HCT116 (cell line): Measurements from ENCODE around the gene PRKN. TPM values are rescaled to one million over a fixed set of nuclear protein-coding genes. Genes with fewer than 3 reads are reported as not detected.
A peak's percentile ranks its signal among the peaks of the same experiment; 100 is the strongest.

Experiments used
- ATAC-seq: fragments of 200-7000 bp; cut with Tn5 transposase; 2 replicates; pipeline ENCODE4 v1.9.1; 2020; ENCODE audit warnings: mild to moderate bottlenecking, moderate library complexity
- BruUV-seq: library from RNA; stranded (reverse); fragments of 400-500 nt; replicated peaks from 2 replicates; lab custom pipeline; 2021; lab: Mats Ljungman, UMichigan
- CTCF ChIA-PET: fragments of 300-600 bp; sonication (Branson Sonifier 250); formaldehyde crosslinking; loops from one replicate; lab custom pipeline; 2021; ENCODE audit warnings: antibody characterized with exemption; lab: Charles Lee
- POLR2A ChIA-PET: fragments of 300-600, 350-600 bp; sonication (Branson Sonifier 250); formaldehyde crosslinking; loops from one replicate; lab custom pipeline; 2021; ENCODE audit warnings: antibody characterized with exemption; lab: Charles Lee
- RAD21 ChIA-PET, 2 experiments: fragments of 300-600 bp; sonication (Branson Sonifier 250); formaldehyde crosslinking; loops; one replicate each; lab custom pipeline; 2023; ENCODE audit warnings: low total read pairs in 2 of 2; ENCODE audit not compliant: uncharacterized antibody in 2 of 2, unreplicated experiment in 2 of 2, low non-redundant PET in 1 of 2; lab: Charles Lee
- DNase-seq: peaks from one replicate; pipeline ENCODE4 v3.0.0-alpha.2; 2010; ENCODE audit warnings: low read depth, low spot score
- H2AFZ ChIP-seq: fragments of 200-600 bp; shearing (Covaris generic), sonication (generic); 2 replicates; pipeline ENCODE4 v1.6.1; 2017; ENCODE audit warnings: low read depth, mixed run types, mixed read lengths, antibody characterized with exemption, low read length; ENCODE audit not compliant: poor library complexity, severe bottlenecking
- H3K27ac ChIP-seq: 2 replicates; pipeline ENCODE4 v1.5.1; 2012; ENCODE audit warnings: low read depth, low read length
- H3K27me3 ChIP-seq: fragments of 200-600 bp; sonication (generic); 2 replicates; pipeline ENCODE4 v1.6.1; 2016; ENCODE audit warnings: mixed run types, low read length, mixed read lengths; ENCODE audit not compliant: insufficient read depth
- H3K36me3 ChIP-seq, 2 experiments: fragments of 200-500 bp in 1 of 2; fragments of 200-600 bp in 1 of 2; sonication (Bioruptor generic) in 1 of 2; sonication (generic) in 1 of 2; 2 replicates each; pipeline versions ENCODE4 v1.5.1 to v1.6.1; 2014 to 2016; ENCODE audit warnings: low read length in 2 of 2, inconsistent platforms in 1 of 2, mixed read lengths in 1 of 2, mixed run types in 1 of 2; ENCODE audit not compliant: insufficient read depth in 2 of 2, control insufficient read depth in 1 of 2
- H3K4me1 ChIP-seq, 2 experiments: fragments of 200-600 bp in 1 of 2; sonication (generic) in 1 of 2; 2 replicates each; pipeline versions ENCODE4 v1.5.1 to v1.6.1; 2012 to 2017; ENCODE audit warnings: low read length in 2 of 2, inconsistent platforms in 1 of 2, mild to moderate bottlenecking in 1 of 2, mixed read lengths in 1 of 2, mixed run types in 1 of 2, moderate library complexity in 1 of 2; ENCODE audit not compliant: insufficient read depth in 2 of 2, control insufficient read depth in 1 of 2
- H3K4me2 ChIP-seq: fragments of 200-600 bp; sonication (generic); 2 replicates; pipeline ENCODE4 v1.6.1; 2017; ENCODE audit warnings: mixed run types, low read length, mixed read lengths
- H3K4me3 ChIP-seq, 2 experiments: fragments of 200-600 bp in 1 of 2; sonication (generic) in 1 of 2; replicated peaks in 1 of 2; 2 replicates each; pipeline ENCODE4 v1.5.1; 2011 to 2016; ENCODE audit warnings: low read length in 2 of 2, control low read depth in 1 of 2, low read depth in 1 of 2, mild to moderate bottlenecking in 1 of 2, mixed read lengths in 1 of 2, mixed run types in 1 of 2
- H3K79me2 ChIP-seq: fragments of 200-600 bp; sonication (generic); 2 replicates; pipeline ENCODE4 v1.6.1; 2017; ENCODE audit warnings: mild to moderate bottlenecking, mixed run types, low read length, moderate library complexity, mixed read lengths; ENCODE audit not compliant: insufficient read depth
- H3K9ac ChIP-seq: fragments of 200-600 bp; sonication (generic); 2 replicates; pipeline ENCODE4 v1.6.1; 2016; ENCODE audit warnings: low read length, mixed read lengths
- H3K9me2 ChIP-seq: fragments of 200-600 bp; sonication (generic), shearing (Covaris generic); 2 replicates; pipeline ENCODE4 v1.6.1; 2017; ENCODE audit warnings: mixed run types, mild to moderate bottlenecking, moderate library complexity; ENCODE audit not compliant: insufficient read depth
- H3K9me3 ChIP-seq, 2 experiments: fragments of 200-500 bp in 1 of 2; fragments of 200-600 bp in 1 of 2; sonication (Bioruptor generic) in 1 of 2; sonication (generic) in 1 of 2; 2 replicates each; pipeline ENCODE4 v1.6.1; 2014 to 2017; ENCODE audit warnings: low read length in 2 of 2, mixed read lengths in 2 of 2, inconsistent platforms in 1 of 2, low read depth in 1 of 2, mild to moderate bottlenecking in 1 of 2, mixed run types in 1 of 2, moderate library complexity in 1 of 2; ENCODE audit not compliant: control insufficient read depth in 1 of 2, insufficient read depth in 1 of 2
- H4K20me1 ChIP-seq: fragments of 200-600 bp; sonication (generic), shearing (Covaris generic); 2 replicates; pipeline ENCODE4 v1.6.1; 2017; ENCODE audit warnings: mixed run types, mild to moderate bottlenecking, moderate library complexity; ENCODE audit not compliant: insufficient read depth
- CBX3 ChIP-seq: IDR thresholded peaks from 2 replicates; pipeline ENCODE4 v1.6.1; 2012; ENCODE audit warnings: low read depth
- CEBPB ChIP-seq: IDR thresholded peaks from 2 replicates; pipeline ENCODE4 v1.6.1; 2012; ENCODE audit warnings: low read depth
- EGR1 ChIP-seq: IDR thresholded peaks from 2 replicates; pipeline ENCODE4 v1.6.1; 2012; ENCODE audit warnings: low read depth
- ELF1 ChIP-seq: IDR thresholded peaks from 2 replicates; pipeline ENCODE4 v1.6.1; 2012; ENCODE audit warnings: low read depth, borderline replicate concordance
- FOSL1 ChIP-seq: IDR thresholded peaks from 2 replicates; pipeline ENCODE4 v1.6.1; 2012; ENCODE audit warnings: low read depth
- JUND ChIP-seq: IDR thresholded peaks from 2 replicates; pipeline ENCODE4 v1.6.1; 2012
- RAD21 ChIP-seq: IDR thresholded peaks from 2 replicates; pipeline ENCODE4 v1.6.1; 2012; ENCODE audit warnings: low read depth, mild to moderate bottlenecking
- SRF ChIP-seq: IDR thresholded peaks from 2 replicates; pipeline ENCODE4 v1.6.1; 2012; ENCODE audit warnings: low read depth
- TCF7L2 ChIP-seq: IDR thresholded peaks from 2 replicates; pipeline ENCODE4 v1.7.0; 2011; ENCODE audit warnings: borderline replicate concordance, inconsistent platforms; ENCODE audit not compliant: insufficient read depth, insufficient read length; ENCODE audit errors: extremely low read depth
- YY1 ChIP-seq: IDR thresholded peaks from 2 replicates; pipeline ENCODE4 v1.6.1; 2011; ENCODE audit warnings: low read length, low read depth, moderate library complexity, mild to moderate bottlenecking; ENCODE audit not compliant: insufficient replicate concordance; ENCODE audit errors: extremely low read depth
- intact Hi-C: fragments of 100-400 bp; cut with micrococcal nuclease; formaldehyde crosslinking; loops from 2 replicates; pipeline ENCODE4 v1.10.0; 2022
- total RNA-seq: library from RNA; stranded (reverse); gene quantifications from one replicate; pipeline ENCODE4 v1.2.1, GENCODE V29; 2021; ENCODE audit not compliant: unreplicated experiment
- TF ChIP-seq, protein P1 (sequence below): IDR thresholded peaks from 2 replicates; pipeline ENCODE4 v1.6.1; 2012
- TF ChIP-seq, protein P2 (sequence below): IDR thresholded peaks from 2 replicates; pipeline ENCODE4 v1.6.1; 2012

Gene PRKN
- total RNA-seq, 1 experiment from 2014 or later, result 2.6 TPM

DNA sequence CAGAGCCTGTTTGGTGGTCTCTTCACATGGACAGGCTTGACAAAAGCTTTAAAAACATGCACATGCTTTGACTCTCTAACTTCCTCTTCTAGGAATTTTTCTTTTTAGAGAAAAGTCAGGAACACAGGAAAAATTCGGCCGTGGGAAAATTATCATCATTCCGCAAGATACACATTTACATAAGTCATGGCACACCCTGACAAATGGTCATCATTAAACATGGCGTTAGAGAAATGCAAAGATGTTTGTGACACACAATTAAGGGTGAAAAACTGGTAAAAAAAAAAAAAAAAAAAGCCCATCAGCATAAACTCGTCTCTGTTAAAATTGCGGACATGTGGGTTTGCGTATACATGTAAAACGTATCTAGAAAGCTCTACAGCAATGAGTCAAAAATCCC is 1319.5 kb downstream of the PRKN start (continued):
- no peak for TF ChIP-seq TCF7L2
- TF ChIP-seq FOSL1, result no peak
- no peak for TF ChIP-seq ELF1
- TF ChIP-seq EGR1, result no peak
- no peak for TF ChIP-seq CBX3
- no peak for TF ChIP-seq RAD21
- TF ChIP-seq, all 23 proteins: peak for 0

DNA sequence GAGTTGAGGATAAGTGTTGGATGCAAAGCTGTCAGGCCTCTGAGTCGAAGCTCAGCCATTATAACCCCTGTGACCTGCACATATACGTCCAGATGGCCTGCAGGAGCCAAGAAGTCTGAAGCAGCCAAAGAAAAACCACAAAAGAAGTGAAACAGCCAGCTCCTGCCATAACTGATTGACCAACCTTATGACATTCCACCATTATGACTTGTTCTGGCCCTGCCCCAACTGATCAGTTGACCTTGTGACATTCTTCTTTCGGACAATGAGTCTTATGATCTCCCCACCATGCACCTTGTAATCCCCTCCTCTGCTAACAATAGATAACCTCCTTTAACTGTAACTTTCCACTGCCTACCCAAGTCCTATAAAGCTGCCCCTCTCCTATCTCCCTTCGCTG is 1320.0 kb downstream of the PRKN start:
- CTCF ChIA-PET, result interaction anchor here (1.2 kb wide), 1 partner anchor 11 kb away, joined by 6 read pairs; no protein-coding TSS in a partner anchor
- intact Hi-C loops, result no loop called here
- Histone ChIP-seq H3K4me1 (peaks cover 0 to 17% of the 10 kb centered on the region in 2 experiments; a peak in 2 of 4 replicates), H2AFZ (peak overlapping the region; percentile 79), H3K36me3 (no peaks in the 10 kb centered on the region), H3K9ac (no peak overlapping the region)
- ATAC-seq, result no peak
- RAD21 ChIA-PET, result no interaction called here
- no peak for TF ChIP-seq ELF1
- TF ChIP-seq SRF, result no peak
- 0 out of 2 replicates have a peak, but pooled peaks have one; percentile 11 for TF ChIP-seq JUND
- no peak for TF ChIP-seq CEBPB
- no peak for TF ChIP-seq FOSL1
- TF ChIP-seq, protein P1, sequence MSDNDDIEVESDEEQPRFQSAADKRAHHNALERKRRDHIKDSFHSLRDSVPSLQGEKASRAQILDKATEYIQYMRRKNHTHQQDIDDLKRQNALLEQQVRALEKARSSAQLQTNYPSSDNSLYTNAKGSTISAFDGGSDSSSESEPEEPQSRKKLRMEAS, result no peak
- TF ChIP-seq, all 23 proteins: peak for 1
- Histone ChIP-seq H3K4me3 (no peak overlapping the region), H3K27ac (no peak overlapping the region), H3K27me3 (no peaks in the 10 kb centered on the region), H3K9me3 (no peaks in the 10 kb centered on the region; a peak in 1 of 4 replicates), H4K20me1 (no peaks in the 10 kb centered on the region), H3K9me2 (no peaks in the 10 kb centered on the region), H3K79me2 (no peaks in the 10 kb centered on the region), H3K4me2 (peak overlapping the region; percentile 36; the same call in 1 of the 2 replicates)
- no peak for DNase-seq
- POLR2A ChIA-PET, result no interaction called here
- no TSS peak for BruUV-seq

DNA sequence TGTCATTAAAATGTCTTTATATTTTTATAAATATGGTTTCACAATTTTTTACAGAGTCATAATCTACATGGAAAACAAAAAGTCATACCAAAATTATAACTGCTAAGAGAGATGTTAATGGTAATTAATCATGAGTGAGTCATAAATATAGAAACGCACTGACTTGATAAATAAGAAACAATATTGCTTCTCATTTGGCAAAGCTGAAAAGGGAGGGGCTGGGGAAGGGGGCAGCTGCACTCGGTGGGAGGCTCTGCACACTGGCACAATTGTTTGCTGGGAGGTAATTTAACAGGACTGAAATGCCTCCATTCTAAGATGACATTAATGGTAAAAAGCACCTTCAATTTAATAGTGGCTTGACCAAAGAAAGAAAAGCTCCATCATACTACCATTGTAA is 1320.5 kb downstream of the PRKN start:
- CTCF ChIA-PET, result interaction anchor here (1.2 kb wide), 1 partner anchor 11 kb away, joined by 6 read pairs; no protein-coding TSS in a partner anchor
- Histone ChIP-seq H3K4me3 (no peak overlapping the region), H3K9ac (no peak overlapping the region), H3K4me2 (peak overlapping the region; percentile 36; the same call in 1 of the 2 replicates), H3K9me3 (no peaks in the 10 kb centered on the region; a peak in 1 of 4 replicates), H2AFZ (peak overlapping the region; percentile 79), H3K79me2 (no peaks in the 10 kb centered on the region), H3K36me3 (no peaks in the 10 kb centered on the region), H4K20me1 (no peaks in the 10 kb centered on the region), H3K27me3 (no peaks in the 10 kb centered on the region), H3K4me1 (peaks cover 0 to 17% of the 10 kb centered on the region in 2 experiments; a peak in 2 of 4 replicates), H3K27ac (no peak overlapping the region), H3K9me2 (no peaks in the 10 kb centered on the region)
- RAD21 ChIA-PET, result no interaction called here
- intact Hi-C loops, result no loop called here
- POLR2A ChIA-PET, result no interaction called here
- ATAC-seq (no peak), DNase-seq (no peak)
- no TSS peak for BruUV-seq
- TF ChIP-seq, protein P2, sequence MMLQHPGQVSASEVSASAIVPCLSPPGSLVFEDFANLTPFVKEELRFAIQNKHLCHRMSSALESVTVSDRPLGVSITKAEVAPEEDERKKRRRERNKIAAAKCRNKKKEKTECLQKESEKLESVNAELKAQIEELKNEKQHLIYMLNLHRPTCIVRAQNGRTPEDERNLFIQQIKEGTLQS, result no peak
- no peak for TF ChIP-seq YY1
